Inflammatory macrophage treated with lipopolysaccharide for 1 hour (primary cell): ENCODE data around the gene IRGC.

Experiments used
- DNase-seq, 2 donors: peaks; one replicate each; pipeline ENCODE4 v3.0.0-alpha.2; 2020 to 2022

Gene IRGC

DNA sequence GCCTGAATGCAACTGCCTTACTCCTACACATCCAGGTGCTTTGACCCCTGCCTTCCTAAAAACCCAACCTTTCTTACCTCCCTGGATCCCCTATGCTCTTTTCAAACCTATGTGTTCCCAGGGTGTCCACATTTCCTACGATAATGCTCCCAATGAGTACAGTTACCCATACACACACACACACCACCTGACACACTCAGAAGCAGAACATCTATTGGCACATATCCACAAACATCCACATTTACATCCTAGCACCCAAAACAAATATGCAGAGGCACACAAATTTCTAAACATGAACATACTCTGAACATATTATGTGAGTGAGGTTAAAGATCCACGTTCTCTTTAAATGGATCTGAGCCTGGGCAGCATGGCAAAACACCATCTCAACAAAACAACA is 23.5 kb upstream of the IRGC start:
- DNase-seq = peak; percentile 29 to 70

DNA sequence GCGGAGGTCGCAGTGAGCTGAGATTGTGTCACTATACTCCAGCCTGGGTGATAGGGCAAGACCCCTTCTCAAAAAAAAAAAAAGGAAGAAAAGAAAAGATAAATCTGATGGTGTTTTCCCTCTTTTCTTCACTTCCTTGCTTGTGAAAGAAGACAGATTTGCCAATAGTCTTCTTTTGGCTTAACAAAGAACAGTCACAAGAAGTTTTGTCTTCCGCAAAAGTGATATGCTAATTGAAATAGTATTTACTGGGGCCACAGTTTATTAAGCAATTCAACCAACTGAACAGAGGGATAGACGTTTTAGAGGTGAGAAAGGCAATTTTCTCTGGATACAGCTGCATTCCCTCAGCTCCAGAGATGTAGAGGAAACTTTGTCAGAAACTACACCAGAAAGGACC is 23.0 kb upstream of the IRGC start:
- DNase-seq = peak; percentile 93

DNA sequence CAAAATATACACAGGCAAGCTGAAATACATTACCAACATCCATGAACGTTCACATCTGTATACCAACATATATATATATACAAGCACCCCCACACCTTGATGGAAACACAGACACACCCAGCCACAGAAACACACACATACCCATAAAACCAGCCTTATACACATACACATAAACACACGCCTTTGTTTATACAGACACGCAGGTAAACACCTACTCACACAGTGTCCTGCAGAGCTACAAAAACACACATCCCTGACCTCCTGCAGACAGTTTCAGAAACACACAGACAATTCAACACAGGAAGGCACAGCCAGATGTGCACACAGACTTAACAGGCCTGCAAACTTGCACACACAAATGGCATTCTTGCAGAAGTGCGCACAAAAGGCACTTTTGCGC is 21.3 kb upstream of the IRGC start:
- DNase-seq = no peak

DNA sequence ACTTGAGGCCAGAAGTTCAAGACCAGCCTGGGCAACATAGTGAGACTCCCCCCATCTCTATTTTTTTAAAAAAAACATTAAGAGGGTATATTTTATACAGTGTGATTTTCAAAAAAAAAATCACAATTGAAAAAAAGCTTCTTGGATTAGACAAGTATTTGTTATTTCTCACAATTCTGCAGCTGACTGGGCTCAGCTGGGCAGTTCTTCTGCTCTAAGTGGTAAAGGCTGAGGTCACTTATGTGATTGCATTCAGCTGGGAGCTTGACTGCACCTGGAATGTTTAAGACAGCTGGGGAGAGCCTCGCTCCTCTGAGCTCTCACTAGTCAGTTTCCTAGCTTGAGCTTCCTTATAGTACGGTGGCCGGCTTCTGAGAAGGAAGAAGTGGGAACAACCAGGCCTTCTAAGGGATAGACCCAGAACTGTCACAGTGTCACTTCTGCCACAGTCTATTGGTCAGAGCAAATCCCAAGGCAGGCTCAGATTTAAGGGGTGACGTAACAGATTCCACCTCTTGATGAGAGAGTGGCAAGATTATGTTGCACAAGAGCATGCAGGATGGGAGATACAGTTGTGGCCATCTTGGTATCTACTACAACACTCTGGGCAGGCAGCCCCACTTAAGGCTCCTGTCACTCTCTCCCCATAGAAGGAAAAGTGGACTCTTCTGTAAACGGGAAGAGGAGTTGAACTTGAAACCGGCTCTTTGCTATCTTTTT is 19.7 kb upstream of the IRGC start:
- DNase-seq = peak; percentile 48 to 70

DNA sequence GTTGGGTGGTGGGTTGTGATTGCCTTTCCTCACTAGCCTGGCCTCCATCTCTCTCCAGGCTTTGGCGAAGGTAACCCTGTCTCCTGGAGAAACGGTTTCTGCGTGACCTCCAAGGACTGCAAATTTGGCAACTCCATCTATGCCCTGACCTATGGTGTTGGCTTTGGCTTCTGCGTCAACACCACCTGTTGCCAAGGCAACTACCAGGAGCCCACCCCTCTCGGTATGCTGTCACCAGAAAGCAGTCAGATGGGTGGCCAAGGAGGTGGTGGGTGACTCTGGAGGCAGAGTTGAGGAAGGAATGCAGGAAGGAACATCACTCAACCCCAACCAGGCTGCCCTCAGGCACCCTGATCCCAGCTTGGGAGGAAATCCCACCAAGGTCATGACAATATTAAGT is 18.6 kb upstream of the IRGC start:
- no peak for DNase-seq

DNA sequence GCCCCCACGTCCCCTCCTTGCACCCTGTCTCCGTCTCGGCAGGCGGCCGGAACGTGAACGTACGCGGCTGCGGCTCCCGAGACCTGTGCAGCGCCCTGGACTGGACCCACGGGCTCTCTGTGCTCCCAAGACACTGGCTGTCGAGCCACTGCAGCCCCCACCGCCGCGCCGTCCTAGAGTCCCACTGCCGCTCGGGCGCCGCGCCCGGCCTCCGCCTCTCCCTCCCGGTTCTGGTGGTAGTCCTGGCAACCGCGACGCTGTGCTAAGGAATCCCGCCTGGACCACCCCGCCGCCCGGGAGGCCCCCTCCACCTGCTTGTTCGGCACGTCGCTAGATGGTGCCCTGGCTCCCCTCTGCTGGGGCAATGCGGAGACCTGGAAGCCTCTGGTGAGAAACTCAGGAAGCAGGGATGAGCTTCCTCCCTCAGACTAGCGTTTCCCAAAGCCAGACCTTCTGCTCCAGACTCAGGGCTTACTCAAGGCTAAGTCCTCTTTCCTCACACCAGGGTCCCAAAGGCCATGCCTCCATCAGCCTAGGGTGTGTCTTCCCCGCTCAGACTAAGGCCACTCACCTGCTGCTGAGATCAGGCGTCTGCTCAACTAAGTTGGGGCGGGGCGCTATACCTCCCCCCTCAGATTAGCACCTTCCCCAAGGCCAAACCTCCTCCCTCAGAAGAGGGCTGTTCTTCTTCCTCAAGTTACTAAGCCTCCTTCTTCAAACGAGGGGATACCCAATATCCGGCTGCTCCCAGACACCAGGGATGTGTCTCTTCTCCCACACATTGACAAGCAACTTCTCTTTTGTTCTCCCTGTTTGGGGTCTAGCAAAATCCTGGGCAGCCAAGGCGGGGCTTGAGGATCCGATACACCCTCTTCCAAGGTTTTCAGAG is 16.1 kb upstream of the IRGC start:
- peak; percentile 58 to 81 for DNase-seq

DNA sequence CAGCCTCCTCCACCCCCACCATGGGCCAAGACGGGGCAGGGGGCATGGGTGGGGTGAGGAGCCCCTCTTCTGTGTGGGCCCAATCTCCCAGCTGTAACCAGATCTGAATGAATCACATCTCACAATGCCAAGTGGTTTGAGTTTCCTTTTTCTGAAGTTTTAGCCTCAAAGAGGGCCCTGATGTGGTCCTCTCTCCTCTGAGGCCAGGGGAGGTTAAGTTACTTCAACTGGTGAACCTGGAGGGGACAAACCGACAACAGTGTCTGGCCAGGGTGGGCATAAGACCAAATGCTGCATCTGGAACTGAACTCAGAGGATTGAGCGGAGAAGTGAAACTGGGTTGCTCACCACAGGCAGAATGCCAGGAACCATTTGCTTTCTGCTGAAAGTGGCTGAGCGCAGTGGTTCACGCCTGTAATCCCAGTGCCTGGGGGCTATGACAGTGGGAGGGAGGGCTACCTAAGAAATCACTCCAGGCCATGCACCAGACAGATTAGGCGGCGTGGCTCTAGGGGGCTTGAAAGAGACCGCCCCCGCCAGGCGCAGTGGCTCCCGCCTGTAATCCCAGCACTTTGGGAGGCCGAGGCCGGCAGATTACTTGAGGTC is 15.4 kb upstream of the IRGC start:
- DNase-seq = peak; percentile 59 to 76

DNA sequence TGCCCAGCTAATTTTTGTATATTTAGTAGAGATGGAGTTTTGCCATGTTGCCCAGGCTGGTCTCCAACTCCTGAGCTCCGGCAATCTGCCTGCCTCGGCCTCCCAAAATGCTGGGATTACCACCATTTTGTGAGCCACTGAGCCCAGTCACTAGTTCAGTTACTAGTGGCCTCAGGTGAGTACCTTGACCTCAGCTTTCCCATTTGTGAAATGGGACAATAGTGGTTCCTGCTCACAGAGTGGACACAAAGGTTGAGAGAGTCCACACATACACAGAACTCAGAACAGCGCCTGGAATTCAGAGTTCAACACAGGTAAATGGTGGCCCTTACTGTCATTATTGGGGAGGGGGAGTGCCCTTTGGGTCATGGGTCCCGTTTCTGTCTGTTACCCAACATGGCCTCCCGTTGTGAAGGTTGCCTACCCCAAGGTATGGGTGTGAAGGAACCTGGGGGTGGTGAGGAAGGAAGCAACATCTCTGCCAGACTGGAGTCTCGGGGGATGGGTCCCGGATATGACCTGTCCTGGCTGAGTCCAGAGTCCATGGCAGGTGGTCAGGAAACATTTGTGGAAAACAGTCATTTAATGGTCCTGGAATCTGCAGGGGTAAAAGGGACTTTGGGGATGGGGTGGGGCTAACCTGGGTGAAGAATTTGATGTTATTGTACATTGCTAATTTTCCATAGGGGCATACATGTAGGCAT is 11.7 kb upstream of the IRGC start:
- no peak for DNase-seq

DNA sequence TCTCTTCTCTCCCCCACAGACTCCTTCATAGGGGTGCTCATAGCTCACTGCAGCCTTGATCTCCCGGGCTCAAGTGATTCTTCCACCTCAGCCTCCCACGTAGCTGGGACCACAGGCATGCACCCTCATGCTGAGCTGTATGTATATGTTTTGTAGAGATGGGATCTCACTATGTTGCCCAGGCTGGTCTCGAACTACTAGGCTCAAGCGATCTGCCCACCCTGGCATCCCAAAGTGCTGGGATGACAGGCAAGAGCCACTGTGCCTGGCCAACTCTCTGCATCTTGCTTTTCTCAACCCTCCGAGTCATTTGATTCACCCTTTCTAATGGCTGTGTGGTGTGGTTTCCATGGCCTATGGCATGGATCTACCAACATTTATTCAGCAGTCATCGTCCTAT is 10.1 kb upstream of the IRGC start:
- no peak for DNase-seq

DNA sequence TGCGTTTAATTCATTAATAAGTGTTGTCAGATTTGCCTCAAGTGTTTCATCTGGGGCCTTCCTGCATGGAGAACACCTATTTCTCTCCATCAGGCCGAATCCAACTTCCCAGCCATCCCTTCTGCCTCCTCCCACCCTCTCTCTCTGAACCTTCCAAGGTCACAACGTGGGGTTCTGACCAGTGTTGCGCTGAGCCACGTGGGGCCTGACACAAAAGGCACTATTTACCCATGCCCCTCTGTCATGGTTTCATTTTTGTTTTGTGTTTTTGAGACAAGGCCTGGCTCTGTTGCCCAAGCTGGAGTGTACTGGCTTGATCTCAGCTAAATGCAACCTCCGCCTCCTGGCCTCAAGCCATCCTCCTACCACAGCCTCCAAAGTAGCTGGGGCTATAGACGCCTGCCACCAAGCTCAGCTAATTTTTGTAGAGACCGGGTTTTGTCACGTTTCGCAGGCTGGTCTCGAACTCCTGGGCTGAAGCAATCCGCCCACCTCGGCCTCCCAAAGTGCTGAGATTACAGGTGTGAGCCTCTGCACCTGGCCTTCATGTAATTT is 8.6 kb upstream of the IRGC start:
- no peak for DNase-seq

DNA sequence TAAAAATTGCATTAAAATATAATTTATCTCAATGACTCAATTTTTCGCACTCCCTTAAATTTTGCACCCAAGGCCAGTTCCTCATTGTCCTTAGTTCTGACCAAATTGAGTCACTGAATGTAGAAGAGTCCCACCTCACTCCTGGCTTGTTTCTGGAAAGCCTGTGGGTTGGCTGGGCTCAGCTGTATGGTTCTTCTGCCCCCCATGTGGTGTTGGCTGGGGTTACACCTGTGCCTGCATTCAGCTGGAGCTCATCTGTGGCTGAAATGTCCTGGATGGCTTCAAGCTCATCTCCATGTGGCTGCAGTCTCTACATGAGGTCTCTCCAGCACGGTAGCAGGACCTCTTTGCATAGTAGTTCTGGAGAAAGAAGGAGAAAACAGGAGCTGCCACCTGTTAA is 7.2 kb upstream of the IRGC start:
- no peak for DNase-seq

DNA sequence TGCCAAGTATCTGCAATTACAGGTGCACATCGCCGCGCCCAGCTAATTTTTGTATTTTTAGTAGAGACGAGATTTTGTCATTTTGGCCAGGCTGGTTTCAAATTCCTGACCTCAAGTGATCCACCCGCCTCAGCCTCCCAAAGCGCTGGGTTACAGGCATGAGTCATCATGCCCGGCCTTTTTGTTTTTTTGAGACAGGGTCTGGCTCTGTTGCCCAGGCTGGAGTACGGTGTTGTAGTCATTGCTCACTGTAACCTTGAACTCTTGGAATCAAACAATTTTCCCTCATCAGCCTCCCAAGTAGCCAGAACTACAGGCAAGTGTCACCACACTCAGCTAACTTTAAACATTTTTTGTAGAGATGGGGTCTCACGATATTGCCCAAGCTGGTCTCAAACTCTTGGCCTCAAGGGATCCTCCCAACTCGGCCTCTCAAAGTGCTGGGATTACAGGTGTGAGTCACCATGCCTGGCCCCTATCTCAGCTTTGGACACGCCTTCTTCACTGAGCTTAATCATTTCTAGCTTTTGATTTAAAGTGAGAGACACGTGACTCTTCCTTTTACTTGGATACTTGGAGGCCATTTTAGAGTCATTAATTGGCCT is 4.0 kb upstream of the IRGC start:
- DNase-seq = no peak

DNA sequence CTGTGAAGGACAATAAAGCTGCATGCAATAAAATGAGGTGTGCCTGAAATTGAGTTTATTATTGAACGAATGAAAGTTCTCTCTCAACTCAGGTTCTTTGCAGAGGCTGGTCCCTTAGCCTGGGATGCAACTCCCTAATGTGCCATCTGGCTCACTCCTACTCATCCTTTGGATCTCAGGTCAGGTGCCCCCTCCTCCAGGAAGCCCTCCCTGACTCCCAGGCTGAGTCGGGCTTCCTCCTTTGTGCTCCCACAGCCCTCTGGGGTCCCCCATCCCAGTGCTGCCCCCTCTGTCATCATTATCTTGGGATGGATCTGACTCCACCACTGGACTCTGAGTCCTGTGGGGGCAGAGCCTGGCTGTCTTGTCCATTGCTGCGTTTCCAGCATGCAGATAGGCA is 2.7 kb upstream of the IRGC start:
- no peak for DNase-seq

DNA sequence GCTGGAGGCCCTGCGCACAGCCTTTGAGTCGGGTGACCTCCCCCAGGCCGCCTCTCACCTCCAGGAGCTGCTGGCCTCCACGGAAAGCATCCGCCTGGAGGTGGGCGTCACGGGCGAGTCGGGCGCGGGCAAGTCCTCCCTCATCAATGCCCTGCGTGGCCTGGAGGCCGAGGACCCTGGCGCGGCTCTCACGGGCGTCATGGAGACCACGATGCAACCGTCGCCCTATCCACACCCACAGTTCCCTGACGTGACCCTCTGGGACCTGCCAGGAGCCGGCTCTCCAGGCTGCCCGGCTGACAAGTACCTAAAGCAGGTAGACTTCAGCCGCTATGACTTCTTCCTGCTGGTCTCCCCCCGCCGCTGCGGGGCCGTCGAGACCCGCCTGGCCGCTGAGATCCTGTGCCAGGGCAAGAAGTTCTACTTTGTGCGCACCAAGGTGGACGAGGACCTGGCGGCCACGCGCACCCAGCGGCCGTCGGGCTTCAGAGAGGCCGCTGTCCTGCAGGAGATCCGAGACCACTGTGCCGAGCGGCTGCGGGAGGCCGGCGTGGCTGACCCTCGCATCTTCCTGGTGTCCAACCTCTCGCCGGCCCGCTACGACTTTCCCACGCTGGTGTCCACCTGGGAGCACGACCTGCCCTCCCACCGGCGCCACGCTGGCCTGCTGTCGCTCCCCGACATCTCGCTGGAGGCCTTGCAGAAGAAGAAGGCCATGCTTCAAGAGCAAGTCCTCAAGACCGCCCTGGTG is 2.9 kb downstream of the IRGC start:
- DNase-seq = no peak

DNA sequence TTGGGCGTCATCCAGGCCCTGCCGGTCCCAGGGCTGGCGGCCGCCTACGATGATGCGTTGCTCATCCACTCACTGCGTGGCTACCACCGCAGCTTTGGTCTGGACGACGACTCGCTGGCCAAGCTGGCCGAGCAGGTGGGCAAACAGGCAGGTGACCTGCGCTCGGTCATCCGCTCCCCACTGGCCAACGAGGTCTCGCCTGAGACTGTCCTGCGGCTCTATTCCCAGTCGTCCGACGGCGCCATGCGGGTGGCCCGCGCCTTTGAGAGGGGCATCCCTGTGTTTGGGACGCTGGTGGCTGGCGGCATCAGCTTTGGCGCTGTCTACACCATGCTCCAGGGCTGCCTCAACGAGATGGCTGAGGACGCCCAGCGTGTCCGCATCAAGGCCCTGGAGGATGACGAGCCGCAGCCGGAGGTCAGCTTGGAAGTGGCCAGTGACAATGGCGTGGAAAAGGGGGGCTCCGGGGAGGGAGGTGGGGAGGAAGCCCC is 3.5 kb downstream of the IRGC start:
- no peak for DNase-seq

DNA sequence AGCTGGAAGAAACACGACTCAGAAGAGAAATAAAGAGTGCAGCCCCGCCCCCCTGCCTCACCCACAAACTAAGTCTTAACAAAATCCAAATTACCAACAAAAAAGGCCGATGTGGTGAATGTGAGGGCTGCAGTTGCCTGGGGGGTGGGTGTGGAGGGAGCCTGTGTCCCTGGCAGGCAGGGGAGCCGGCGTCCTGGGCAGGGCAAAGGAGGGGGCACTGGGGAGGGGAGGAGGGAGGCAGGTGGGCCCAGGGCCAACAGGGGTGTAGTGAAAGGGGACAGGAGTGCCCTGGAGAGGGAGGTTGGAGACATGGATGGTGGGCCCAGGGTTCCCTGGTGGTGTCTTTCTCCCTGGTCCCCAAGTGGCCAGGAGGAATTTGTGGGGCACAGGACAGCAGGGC is 4.0 kb downstream of the IRGC start:
- no peak for DNase-seq

DNA sequence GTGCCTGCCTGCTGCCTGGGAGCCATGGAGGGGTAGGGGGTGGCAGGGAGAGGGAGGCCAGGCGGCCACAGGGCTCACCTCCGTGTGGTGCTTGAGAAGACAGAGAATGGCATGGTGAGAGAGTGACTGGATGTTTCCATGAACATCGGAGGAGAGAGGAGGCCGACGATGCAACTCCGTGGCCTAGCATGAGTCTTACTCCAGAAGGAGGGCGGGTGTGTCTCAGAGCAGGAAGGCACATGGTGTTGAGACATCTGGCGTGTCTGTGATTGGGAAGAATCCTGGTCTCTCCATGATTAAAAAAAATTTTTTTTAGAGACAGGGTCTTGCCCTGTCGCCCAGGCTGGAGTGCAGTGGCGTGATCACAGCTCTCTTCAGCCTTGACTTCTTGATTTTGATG is 5.1 kb downstream of the IRGC start:
- DNase-seq = peak in 1 of 2 donors; percentile 50

DNA sequence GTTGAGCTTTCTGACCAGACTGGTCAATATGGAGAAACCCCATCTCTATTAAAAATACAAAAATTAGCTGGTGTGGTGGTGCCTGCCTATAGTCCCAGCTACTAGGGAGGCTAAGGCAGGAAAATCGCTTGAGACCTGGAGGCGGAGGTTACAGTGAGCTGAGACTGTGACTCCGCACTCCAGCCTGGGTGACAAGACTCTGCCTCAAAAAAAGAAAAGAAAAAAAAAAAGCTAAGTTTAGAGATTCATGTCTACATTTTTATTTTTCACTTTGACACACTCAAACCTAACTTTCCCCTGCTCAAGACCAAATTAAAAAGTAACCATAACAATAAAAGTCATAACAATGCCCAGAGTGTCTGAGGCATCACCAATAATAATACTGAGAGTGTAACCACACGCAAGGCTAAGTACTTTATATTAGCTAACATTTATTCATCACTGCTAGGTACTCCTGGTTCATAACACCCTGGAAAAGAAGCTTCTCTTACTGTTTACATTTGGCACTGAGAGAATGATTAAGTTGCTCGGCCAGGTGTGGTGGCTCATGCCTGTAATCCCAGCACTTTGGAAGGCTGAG is 5.7 kb downstream of the IRGC start:
- no peak for DNase-seq

DNA sequence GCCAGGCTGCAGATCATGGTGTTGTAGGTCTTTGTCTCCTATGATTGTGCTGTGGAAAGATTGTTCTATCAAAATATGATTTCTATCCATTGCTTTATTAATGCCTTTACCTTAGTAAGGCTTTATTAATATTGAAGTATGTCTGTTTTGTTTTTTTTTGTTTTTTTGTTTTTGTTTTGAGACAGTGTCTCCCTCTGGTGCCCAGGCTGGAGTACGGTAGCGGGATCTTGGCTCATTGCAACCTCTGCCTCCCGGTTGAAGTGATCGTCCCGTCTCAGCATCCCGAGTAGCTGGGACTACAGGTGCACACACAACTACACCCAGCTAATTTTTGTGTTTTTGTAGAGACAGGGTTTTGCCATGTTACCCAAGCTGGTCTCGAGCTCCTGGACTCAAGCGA is 7.7 kb downstream of the IRGC start:
- peak; percentile 24 to 45 for DNase-seq

DNA sequence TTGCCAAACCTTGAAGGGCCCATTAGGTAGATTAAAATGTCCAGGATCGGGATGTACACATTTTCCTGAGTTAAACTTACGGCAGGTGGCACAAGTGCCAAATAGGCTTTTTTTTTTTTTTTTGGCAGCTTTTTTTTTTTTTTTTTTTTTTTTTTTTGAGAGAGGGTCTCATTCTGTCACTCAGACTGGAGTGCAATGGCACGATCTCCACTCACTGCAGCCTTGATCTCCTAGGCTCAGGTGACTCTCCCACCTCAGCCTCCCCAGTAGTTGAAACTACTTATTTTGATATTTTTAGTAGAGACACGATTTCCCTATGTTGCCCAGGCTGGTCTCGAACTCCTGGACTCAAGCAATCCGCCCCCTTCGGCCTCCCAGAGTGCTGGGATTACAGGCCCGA is 9.0 kb downstream of the IRGC start:
- no peak for DNase-seq

DNA sequence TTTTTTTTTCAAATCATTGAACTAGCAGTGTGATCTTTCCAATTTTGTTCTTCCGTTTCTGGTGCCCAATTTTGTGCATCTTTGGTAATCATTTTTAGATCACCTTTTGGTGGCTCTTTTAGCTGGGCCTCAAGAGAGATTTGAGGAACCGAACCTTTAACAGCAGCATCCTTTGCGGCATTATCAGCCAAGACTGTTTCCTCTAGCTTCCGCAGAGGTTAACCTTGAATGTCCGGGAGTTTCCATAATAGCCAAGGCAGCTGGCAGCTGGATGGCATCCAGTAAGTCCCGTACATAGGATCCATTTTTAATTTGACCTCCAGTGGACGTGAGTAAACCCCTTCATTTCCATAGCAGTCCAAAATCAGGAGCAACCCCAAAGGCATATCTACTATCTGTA is 9.6 kb downstream of the IRGC start:
- DNase-seq = peak; percentile 28 to 34
